WTC11 (cell line): ENCODE measurements around the gene ATG16L1. TPM values are rescaled to one million over a fixed set of nuclear protein-coding genes. Genes with fewer than 3 reads are reported as not detected.

ENCODE experiments used
- ATAC-seq: fragments of 200-7000 bp; cut with Tn5 transposase; 2 replicates; pipeline ENCODE4 v1.10.0; 2021; ENCODE audit warnings: mild to moderate bottlenecking, moderate library complexity
- CTCF ChIA-PET: fragments of 300-600 bp; sonication (Branson Sonifier 250); formaldehyde crosslinking; loops from one replicate; lab custom pipeline; 2021; ENCODE audit warnings: antibody characterized with exemption; lab: Charles Lee
- POLR2A ChIA-PET: fragments of 350-600 bp; sonication (Branson Sonifier 250); formaldehyde crosslinking; loops from one replicate; lab custom pipeline; 2021; ENCODE audit warnings: antibody characterized with exemption; lab: Charles Lee
- DNase-seq: peaks from one replicate; pipeline ENCODE4 v3.0.0; 2021; ENCODE audit warnings: low spot score
- H3K27ac Mint-ChIP-seq: 2 replicates; pipeline ENCODE4 v1.8.0; 2021; ENCODE audit warnings: mixed read lengths
- H3K27me3 Mint-ChIP-seq: 2 replicates; pipeline ENCODE4 v1.8.0; 2021; ENCODE audit warnings: low read depth, mild to moderate bottlenecking, moderate library complexity, mixed read lengths
- H3K36me3 Mint-ChIP-seq: 2 replicates; pipeline ENCODE4 v1.8.0; 2021; ENCODE audit warnings: mixed read lengths
- H3K4me1 Mint-ChIP-seq: 2 replicates; pipeline ENCODE4 v1.8.0; 2022; ENCODE audit warnings: mixed read lengths
- H3K4me3 Mint-ChIP-seq: 2 replicates; pipeline ENCODE4 v1.8.0; 2021; ENCODE audit warnings: mild to moderate bottlenecking, moderate library complexity, mixed read lengths
- H3K9me3 Mint-ChIP-seq: 2 replicates; pipeline ENCODE4 v1.8.0; 2021; ENCODE audit warnings: mixed read lengths
- ATF2 ChIP-seq: sonication (generic); formaldehyde crosslinking; IDR thresholded peaks from 2 replicates; pipeline ENCODE4 v1.8.1; 2022; ENCODE audit warnings: low read depth, missing genetic modification reagents, borderline replicate concordance
- CBFB ChIP-seq: sonication (generic); formaldehyde crosslinking; IDR thresholded peaks from 2 replicates; pipeline ENCODE4 v1.8.1; 2022; ENCODE audit warnings: mild to moderate bottlenecking, low read depth, missing genetic modification reagents
- CREM ChIP-seq: sonication (generic); formaldehyde crosslinking; IDR thresholded peaks from 2 replicates; pipeline ENCODE4 v1.8.1; 2022; ENCODE audit warnings: mild to moderate bottlenecking, missing genetic modification reagents, moderate library complexity
- EMX1 ChIP-seq: fragments of 250-450 bp; sonication (Bioruptor Pico); IDR thresholded peaks from 2 replicates; pipeline ENCODE4 v1.8.0; 2021; ENCODE audit warnings: mild to moderate bottlenecking
- GRHL2 ChIP-seq: fragments of 250-450 bp; sonication (Bioruptor Pico); IDR thresholded peaks from 2 replicates; pipeline ENCODE4 v1.8.0; 2022; ENCODE audit warnings: mild to moderate bottlenecking, moderate library complexity; ENCODE audit not compliant: insufficient replicate concordance, severe bottlenecking
- JAZF1 ChIP-seq: fragments of 250-450 bp; sonication (Bioruptor Pico); IDR thresholded peaks from 2 replicates; pipeline ENCODE4 v1.9.0; 2021; ENCODE audit warnings: moderate library complexity, mild to moderate bottlenecking, inconsistent platforms
- MLX ChIP-seq: sonication (generic); formaldehyde crosslinking; IDR thresholded peaks from 2 replicates; pipeline ENCODE4 v1.8.1; 2023; ENCODE audit warnings: mild to moderate bottlenecking, missing genetic modification reagents, moderate library complexity
- NFATC4 ChIP-seq: fragments of 250-450 bp; sonication (Bioruptor Pico); IDR thresholded peaks from 2 replicates; pipeline ENCODE4 v1.9.0; 2021; ENCODE audit warnings: mild to moderate bottlenecking
- NR1H2 ChIP-seq: sonication (generic); formaldehyde crosslinking; IDR thresholded peaks from 2 replicates; pipeline ENCODE4 v1.9.0; 2021; ENCODE audit warnings: mild to moderate bottlenecking, moderate library complexity, missing genetic modification reagents
- OVOL2 ChIP-seq: fragments of 250-450 bp; sonication (Bioruptor Pico); IDR thresholded peaks from 2 replicates; pipeline ENCODE4 v1.9.0; 2021; ENCODE audit warnings: mild to moderate bottlenecking, borderline replicate concordance
- SMAD3 ChIP-seq: sonication (generic); formaldehyde crosslinking; IDR thresholded peaks from 2 replicates; pipeline ENCODE4 v1.8.0; 2022; ENCODE audit warnings: missing genetic modification reagents, mild to moderate bottlenecking, borderline replicate concordance
- SMAD4 ChIP-seq: sonication (generic); formaldehyde crosslinking; IDR thresholded peaks from 2 replicates; pipeline ENCODE4 v1.8.0; 2022; ENCODE audit warnings: mild to moderate bottlenecking, missing genetic modification reagents
- SOX15 ChIP-seq: fragments of 250-450 bp; sonication (Bioruptor Pico); IDR thresholded peaks from 2 replicates; pipeline ENCODE4 v1.9.0; 2021; ENCODE audit warnings: mild to moderate bottlenecking
- ZNF219 ChIP-seq: sonication (generic); formaldehyde crosslinking; IDR thresholded peaks from 2 replicates; pipeline ENCODE4 v1.8.0; 2023; ENCODE audit warnings: missing genetic modification reagents, mild to moderate bottlenecking, borderline replicate concordance
- ZNF232 ChIP-seq: sonication (generic); formaldehyde crosslinking; IDR thresholded peaks from 2 replicates; pipeline ENCODE4 v1.8.0; 2022; ENCODE audit warnings: mild to moderate bottlenecking, missing genetic modification reagents
- ZNF423 ChIP-seq: fragments of 250-450 bp; sonication (Bioruptor Pico); IDR thresholded peaks from 2 replicates; pipeline ENCODE4 v2.1.2; 2022; ENCODE audit warnings: mild to moderate bottlenecking, moderate library complexity
- ZNF671 ChIP-seq: fragments of 250-450 bp; sonication (Bioruptor Pico); IDR thresholded peaks from 2 replicates; pipeline ENCODE4 v1.8.0; 2021; ENCODE audit warnings: mild to moderate bottlenecking
- total RNA-seq: library from RNA; stranded (reverse); gene quantifications from 3 replicates; pipeline ENCODE4 v1.2.3, GENCODE V29; 2021
- TF ChIP-seq, protein P1 (sequence below): sonication (generic); formaldehyde crosslinking; IDR thresholded peaks from 2 replicates; pipeline ENCODE4 v1.8.1; 2023; ENCODE audit warnings: mild to moderate bottlenecking, missing genetic modification reagents, moderate library complexity
- TF ChIP-seq, protein P2 (sequence below): sonication (generic); formaldehyde crosslinking; IDR thresholded peaks from 2 replicates; pipeline ENCODE4 v1.8.0; 2022; ENCODE audit warnings: missing genetic modification reagents
- TF ChIP-seq, protein P3 (sequence below): sonication (generic); formaldehyde crosslinking; IDR thresholded peaks from 2 replicates; pipeline ENCODE4 v1.8.1; 2022; ENCODE audit warnings: missing genetic modification reagents, borderline replicate concordance

Gene ATG16L1
- total RNA-seq, 1 experiment from 2014 or later = 31.8 TPM

GRCh38 chr2:233338046-233338445 is 86.6 kb downstream of the ATG16L1 start:
- H3K27ac Mint-ChIP-seq = no peak overlapping the region
- DNase-seq (no peak), ATAC-seq (0 out of 2 replicates have a peak, but pooled peaks have one; percentile 34)
- ChIA-PET CTCF (interaction anchor here (0.6 to 1.1 kb wide), 2 partner anchors 14 to 202 kb away, joined by 3 read pairs; no protein-coding TSS in a partner anchor), POLR2A (no interaction called here)
- H3K4me1 Mint-ChIP-seq = no peaks in the 10 kb centered on the region
- TF ChIP-seq ATF2 (CRISPR knock-in tag) (no peak), ZNF671 (no peak), SOX15 (CRISPR knock-in tag) (no peak)
- H3K27me3 Mint-ChIP-seq = peaks cover 12% of the 10 kb centered on the region; the same call in 1 of the 2 replicates
- H3K9me3 Mint-ChIP-seq = peaks cover 6% of the 10 kb centered on the region
- H3K4me3 Mint-ChIP-seq = no peak overlapping the region
- H3K36me3 Mint-ChIP-seq = no peaks in the 10 kb centered on the region

DNA sequence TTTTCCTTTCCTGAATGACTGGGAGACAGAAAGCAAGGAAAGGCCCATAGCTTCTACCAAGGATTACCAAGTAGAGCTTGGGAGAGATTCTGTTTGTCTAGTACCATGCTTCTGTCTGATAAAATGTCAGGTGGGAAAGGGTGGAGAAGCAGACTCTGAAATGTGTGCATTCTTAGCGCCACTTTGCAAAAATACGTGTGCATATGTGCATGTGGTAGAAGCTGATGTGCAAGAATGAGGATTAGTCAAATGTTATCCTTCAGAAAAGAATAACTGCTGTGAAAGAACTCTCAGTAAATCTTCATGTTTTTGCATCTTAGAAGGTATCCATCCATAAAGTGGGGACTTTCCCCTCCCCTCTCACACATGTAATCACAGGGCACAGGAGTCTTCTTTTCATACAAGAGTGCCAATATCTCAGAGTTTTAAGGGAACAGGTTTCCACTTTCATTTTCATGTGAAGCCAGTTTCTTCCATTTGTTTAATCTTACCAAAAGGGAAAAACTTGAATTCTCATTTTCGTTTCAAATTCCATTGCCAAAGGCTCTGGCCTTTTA is 87.4 kb downstream of the ATG16L1 start:
- H3K4me1 Mint-ChIP-seq = no peaks in the 10 kb centered on the region
- DNase-seq (no peak), ATAC-seq (no peak)
- H3K27ac Mint-ChIP-seq = no peak overlapping the region
- TF ChIP-seq, protein P1, sequence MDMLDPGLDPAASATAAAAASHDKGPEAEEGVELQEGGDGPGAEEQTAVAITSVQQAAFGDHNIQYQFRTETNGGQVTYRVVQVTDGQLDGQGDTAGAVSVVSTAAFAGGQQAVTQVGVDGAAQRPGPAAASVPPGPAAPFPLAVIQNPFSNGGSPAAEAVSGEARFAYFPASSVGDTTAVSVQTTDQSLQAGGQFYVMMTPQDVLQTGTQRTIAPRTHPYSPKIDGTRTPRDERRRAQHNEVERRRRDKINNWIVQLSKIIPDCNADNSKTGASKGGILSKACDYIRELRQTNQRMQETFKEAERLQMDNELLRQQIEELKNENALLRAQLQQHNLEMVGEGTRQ (CRISPR knock-in tag) = no peak
- TF ChIP-seq, protein P2, sequence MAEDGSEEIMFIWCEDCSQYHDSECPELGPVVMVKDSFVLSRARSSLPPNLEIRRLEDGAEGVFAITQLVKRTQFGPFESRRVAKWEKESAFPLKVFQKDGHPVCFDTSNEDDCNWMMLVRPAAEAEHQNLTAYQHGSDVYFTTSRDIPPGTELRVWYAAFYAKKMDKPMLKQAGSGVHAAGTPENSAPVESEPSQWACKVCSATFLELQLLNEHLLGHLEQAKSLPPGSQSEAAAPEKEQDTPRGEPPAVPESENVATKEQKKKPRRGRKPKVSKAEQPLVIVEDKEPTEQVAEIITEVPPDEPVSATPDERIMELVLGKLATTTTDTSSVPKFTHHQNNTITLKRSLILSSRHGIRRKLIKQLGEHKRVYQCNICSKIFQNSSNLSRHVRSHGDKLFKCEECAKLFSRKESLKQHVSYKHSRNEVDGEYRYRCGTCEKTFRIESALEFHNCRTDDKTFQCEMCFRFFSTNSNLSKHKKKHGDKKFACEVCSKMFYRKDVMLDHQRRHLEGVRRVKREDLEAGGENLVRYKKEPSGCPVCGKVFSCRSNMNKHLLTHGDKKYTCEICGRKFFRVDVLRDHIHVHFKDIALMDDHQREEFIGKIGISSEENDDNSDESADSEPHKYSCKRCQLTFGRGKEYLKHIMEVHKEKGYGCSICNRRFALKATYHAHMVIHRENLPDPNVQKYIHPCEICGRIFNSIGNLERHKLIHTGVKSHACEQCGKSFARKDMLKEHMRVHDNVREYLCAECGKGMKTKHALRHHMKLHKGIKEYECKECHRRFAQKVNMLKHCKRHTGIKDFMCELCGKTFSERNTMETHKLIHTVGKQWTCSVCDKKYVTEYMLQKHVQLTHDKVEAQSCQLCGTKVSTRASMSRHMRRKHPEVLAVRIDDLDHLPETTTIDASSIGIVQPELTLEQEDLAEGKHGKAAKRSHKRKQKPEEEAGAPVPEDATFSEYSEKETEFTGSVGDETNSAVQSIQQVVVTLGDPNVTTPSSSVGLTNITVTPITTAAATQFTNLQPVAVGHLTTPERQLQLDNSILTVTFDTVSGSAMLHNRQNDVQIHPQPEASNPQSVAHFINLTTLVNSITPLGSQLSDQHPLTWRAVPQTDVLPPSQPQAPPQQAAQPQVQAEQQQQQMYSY (CRISPR knock-in tag) = no peak
- TF ChIP-seq EMX1 (no peak), SMAD4 (CRISPR knock-in tag) (no peak), JAZF1 (CRISPR knock-in tag) (no peak), ZNF671 (no peak), MLX (CRISPR knock-in tag) (no peak)
- TF ChIP-seq, all 79 proteins: peak for 0
- no peak overlapping the region for H3K4me3 Mint-ChIP-seq
- ChIA-PET CTCF (interaction anchor here (1.1 kb wide), 1 partner anchor 15 kb away, joined by 3 read pairs; no protein-coding TSS in a partner anchor), POLR2A (no interaction called here)
- H3K27me3 Mint-ChIP-seq = peaks cover 11% of the 10 kb centered on the region; the same call in 1 of the 2 replicates
- no peaks in the 10 kb centered on the region for H3K36me3 Mint-ChIP-seq
- peaks cover 6% of the 10 kb centered on the region for H3K9me3 Mint-ChIP-seq

DNA sequence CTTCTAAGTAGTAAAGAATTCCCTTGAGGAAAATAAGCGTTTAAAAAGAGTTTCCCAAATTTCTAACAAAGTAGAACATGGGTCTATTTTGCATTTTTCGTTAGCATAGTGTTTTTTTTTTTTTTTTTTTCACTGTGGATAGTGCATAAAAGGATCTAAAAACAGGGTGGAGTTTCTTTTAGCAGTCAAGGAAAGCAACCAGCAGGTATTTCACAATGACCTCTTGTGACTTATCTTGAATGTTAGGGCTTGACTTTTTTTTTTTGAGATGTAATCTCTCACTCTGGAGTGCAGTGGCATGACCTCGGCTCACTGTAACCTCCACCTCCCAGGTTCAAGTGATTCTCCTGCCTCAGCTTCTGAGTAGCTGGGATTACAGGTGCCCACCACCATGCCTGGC is 88.0 kb downstream of the ATG16L1 start:
- Mint-ChIP-seq H3K27ac (no peak overlapping the region), H3K36me3 (no peaks in the 10 kb centered on the region), H3K4me3 (no peak overlapping the region), H3K4me1 (no peaks in the 10 kb centered on the region), H3K27me3 (peaks cover 7% of the 10 kb centered on the region; the same call in 1 of the 2 replicates), H3K9me3 (peaks cover 6% of the 10 kb centered on the region)
- ATAC-seq = no peak
- CTCF ChIA-PET = interaction anchor here (1.5 kb wide), 1 partner anchor 14 kb away, joined by 9 read pairs; the partner anchor contains the start of gene DGKD
- TF ChIP-seq SMAD3 (CRISPR knock-in tag) (no peak), JAZF1 (CRISPR knock-in tag) (no peak), ZNF232 (CRISPR knock-in tag) (no peak), GRHL2 (CRISPR knock-in tag) (no peak), NFATC4 (CRISPR knock-in tag) (no peak), ZNF423 (CRISPR knock-in tag) (no peak), CREM (CRISPR knock-in tag) (no peak), CBFB (CRISPR knock-in tag) (no peak), ZNF219 (CRISPR knock-in tag) (no peak), NR1H2 (CRISPR knock-in tag) (no peak), OVOL2 (CRISPR knock-in tag) (no peak)
- TF ChIP-seq, protein P3, sequence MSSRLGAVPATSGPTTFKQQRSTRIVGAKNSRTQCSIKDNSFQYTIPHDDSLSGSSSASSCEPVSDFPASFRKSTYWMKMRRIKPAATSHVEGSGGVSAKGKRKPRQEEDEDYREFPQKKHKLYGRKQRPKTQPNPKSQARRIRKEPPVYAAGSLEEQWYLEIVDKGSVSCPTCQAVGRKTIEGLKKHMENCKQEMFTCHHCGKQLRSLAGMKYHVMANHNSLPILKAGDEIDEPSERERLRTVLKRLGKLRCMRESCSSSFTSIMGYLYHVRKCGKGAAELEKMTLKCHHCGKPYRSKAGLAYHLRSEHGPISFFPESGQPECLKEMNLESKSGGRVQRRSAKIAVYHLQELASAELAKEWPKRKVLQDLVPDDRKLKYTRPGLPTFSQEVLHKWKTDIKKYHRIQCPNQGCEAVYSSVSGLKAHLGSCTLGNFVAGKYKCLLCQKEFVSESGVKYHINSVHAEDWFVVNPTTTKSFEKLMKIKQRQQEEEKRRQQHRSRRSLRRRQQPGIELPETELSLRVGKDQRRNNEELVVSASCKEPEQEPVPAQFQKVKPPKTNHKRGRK (CRISPR knock-in tag) = no peak
- POLR2A ChIA-PET = no interaction called here
- DNase-seq = no peak
